Body of pancreas (tissue), 4 donors: ENCODE measurements around the gene C6orf62.

ENCODE experiments used
- POLR2A ChIP-seq, 3 donors: fragments of 450-650 bp; IDR thresholded peaks; one replicate each; pipeline ENCODE4 v1.6.1; 2016; ENCODE audit warnings: antibody characterized with exemption in 3 of 3, mild to moderate bottlenecking in 2 of 3
- TF ChIP-seq, protein P1 (sequence below), 7 experiments: fragments of 450-650 bp in 4 of 7; fragments of 200-600 bp in 3 of 7; sonication (generic) in 3 of 7; IDR thresholded peaks; one replicate each; pipeline ENCODE4 v1.5.1; 2016 to 2019; ENCODE audit warnings: antibody characterized with exemption in 7 of 7

DNA sequence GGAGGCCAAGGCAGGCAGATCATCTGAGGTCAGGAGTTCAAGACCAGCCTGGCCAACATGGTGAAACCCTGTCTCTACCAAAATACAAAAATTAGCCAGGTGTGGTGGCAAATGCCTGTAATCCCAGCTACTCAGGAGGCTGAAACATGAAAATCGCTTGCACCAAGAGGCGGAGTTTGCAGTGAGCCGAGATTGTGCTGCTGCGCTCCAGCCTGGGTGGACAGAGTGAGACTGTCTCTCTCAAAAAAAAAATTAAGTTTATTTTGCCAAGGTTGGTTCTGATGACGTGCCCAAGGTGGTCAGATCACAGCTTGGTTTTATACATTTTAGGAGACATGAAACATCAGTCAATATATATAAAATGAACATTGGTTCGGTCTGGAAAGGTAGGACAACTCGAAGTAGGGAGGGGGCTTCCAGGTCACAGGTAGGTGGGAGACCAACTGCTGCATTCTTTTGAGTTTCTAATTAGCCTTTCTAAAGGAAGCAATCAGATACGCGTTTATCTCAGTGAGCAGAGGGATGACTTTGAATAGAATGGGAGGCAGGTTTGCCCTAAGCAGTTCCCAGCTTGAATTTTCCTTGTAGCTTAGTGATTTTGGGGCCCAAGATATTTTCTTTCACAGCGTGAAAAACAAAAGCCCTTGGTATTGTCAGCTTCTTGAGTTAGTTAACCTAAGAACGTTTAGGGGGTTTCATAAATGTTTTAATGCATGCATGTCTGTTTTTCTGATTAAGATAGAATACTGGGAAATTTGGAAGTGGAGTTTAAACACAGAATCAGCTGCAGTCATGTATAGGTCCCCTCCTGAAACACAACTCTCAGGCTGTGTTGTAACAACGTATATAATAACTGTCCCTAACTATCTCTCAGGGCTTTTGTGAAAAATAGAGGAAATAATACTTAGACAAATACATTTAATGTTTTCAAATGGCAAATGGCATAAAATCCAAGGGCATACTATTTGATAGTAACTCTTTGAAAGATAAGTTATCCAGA, 35.4 kb downstream of the C6orf62 start:
- TF ChIP-seq, protein P1, sequence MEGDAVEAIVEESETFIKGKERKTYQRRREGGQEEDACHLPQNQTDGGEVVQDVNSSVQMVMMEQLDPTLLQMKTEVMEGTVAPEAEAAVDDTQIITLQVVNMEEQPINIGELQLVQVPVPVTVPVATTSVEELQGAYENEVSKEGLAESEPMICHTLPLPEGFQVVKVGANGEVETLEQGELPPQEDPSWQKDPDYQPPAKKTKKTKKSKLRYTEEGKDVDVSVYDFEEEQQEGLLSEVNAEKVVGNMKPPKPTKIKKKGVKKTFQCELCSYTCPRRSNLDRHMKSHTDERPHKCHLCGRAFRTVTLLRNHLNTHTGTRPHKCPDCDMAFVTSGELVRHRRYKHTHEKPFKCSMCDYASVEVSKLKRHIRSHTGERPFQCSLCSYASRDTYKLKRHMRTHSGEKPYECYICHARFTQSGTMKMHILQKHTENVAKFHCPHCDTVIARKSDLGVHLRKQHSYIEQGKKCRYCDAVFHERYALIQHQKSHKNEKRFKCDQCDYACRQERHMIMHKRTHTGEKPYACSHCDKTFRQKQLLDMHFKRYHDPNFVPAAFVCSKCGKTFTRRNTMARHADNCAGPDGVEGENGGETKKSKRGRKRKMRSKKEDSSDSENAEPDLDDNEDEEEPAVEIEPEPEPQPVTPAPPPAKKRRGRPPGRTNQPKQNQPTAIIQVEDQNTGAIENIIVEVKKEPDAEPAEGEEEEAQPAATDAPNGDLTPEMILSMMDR (IDR thresholded peaks at IDR 0.05) = no peak
- TF ChIP-seq POLR2A (IDR thresholded peaks at IDR 0.05) = no peak
